ENCODE measurements around the gene BCL2L2.
"Not testable (repeated sequence)": the region's sequence is repeated elsewhere in the genome, so short reads cannot be mapped to it uniquely, and the experiment has no call there.

BCL2L2 gene, protein sequence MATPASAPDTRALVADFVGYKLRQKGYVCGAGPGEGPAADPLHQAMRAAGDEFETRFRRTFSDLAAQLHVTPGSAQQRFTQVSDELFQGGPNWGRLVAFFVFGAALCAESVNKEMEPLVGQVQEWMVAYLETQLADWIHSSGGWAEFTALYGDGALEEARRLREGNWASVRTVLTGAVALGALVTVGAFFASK

DNA sequence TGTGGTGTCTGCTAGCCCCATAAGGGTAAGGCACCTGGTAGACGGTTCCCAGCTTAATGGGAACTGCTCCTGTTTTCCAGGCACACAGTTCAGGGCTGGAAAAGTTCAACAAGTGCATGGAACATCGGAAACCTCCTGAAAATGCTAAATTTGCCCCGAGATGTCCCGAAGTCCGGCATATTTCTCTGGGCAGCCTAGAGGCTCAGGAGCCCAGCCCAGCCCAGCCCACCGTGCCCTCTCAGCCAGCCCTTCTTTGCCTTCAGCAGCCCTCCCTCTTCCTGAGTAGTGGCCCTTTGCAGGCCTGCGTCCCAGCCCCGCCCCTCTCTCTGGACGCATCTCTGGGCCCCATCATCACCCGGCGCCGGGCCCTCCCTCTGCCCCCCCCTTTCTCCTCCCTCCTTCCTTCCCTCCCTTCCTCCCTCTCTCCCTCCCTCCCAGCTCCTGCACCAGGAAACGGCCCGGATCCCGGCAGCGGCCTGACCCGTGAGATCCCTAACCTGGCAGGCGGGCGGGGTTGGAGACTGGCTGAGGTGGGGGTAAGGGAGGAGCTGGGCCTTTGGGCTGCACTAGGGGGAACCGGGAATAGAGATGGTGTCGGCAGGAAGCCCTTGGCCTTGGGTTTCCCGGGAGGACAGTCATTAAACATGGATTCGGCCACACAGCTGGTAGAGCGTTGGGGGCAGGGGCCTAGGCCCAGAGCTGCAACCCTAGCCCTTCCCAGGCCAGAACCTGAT, at the start of gene BCL2L2:
Gene BCL2L2 (plus strand): TSS at position 422 of the 734 bp plus-strand sequence. CDS start 935 bp downstream, outside the sequence.
- DNase-seq, result no peak

DNA sequence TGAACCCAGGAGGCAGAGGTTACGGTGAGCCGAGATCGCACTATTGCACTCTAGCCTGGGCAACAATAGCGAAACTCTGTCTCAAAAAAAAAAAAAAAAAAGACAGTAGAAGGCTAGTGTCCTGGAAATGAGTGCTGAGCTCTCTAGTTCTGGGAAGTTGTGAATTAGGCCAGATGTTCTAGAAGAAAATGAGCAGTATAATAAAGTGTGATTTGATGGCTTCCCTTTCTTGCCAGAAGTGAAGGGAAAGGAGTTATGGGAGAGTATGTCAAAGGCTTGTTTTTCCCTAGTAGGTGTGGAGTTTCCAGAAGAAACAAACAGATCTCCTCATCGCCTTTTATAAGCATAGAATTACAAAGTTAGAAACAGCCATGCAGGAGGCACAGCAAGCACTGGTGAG, 48.4 kb upstream of the BCL2L2 start:
- DNase-seq, result no peak

DNA sequence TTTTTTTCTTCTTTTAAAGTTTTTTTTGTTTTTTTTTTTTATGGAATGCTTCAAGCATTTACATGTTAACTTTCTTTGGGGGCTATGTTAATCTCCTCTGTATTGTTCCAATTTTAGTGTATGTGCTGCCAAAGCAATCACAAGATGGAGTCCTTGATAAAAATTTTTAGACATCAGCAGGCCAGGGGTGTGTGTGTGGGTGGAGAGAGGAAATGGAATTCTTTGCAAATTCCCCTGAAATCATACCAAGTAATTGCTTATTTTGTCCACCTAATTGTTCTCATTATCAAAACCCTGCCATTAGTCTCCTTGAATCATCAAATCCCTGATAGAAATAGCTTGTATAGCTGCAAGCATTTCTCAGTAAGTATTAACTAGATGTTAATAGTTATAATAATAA, 47.2 kb upstream of the BCL2L2 start:
- DNase-seq, result no peak

DNA sequence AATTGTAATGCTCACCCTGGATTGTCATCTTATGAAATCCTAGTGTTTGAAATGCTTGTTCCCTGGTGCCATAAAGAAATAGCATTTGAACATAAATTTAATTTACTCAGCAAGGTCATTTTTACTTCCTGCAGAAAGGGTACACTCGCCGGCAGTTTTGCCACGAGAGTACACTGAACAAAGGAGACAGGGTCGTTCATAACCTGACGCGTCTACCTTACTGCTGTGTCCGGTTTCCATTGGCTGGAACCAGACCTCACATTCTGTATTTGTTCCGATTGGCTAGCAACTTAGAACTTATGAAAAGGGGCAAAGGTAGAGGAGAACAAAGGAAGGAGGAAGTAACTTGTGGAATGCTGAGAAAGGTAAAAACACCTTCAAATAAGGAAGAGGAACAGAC, 45.8 kb upstream of the BCL2L2 start:
- DNase-seq, result not testable (repeated sequence)

DNA sequence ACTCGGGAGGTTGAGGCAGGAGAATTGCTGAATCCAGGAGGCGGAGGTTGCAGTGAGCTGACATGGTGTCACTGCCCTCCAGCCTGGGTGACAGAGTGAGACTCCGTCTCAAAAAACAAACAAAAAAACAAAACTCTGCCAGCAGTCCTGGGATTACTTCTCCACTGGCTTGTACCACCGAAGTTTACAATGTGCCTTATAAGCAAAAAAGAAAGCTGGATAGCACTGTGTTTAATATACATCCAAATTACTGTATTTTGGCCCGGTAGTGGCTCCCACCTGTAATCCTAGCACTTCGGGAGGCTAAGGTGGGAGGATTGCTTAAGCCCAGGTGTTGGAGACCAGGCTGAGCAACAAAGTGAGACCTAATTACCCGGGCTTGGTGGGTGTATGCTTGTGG, 37.4 kb upstream of the BCL2L2 start:
- DNase-seq, result no peak

DNA sequence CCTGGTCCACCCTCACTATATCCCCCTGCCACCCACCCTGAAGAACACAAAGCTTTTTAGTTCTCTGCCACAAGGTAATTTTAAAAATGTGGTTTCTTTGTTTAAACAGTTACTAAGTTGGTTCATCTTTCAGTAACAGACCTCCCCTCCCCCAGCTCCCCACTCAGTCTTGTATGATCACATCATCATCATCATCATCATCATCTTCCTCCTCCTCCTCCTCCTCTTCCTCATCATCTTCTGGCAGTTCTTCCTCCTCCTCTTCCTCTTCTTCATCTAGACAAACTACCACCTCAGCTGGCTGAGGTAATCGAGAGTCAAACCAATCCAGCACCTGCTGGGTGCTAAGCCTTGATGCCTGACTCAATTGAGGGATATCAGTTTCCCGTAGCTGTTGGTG, 31.2 kb upstream of the BCL2L2 start:
- no peak for DNase-seq

DNA sequence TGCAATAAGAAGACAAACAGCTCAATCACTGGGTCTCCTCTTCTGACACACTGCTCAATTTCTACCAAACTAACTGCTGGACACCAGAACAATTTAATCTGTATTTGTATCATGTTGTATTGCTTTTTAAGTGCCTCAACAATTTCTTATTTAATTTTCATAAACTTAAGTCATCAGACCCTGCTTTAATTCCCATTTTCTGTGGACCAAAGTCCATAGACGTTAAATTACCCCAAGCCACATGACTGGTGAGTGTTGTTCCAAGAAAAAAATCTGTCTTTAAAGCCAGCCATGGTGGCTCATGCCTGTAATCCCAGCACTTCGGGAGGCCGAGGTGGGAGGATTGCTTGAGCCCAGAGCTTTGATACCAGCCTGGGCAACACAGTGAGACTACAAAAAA, 29.4 kb upstream of the BCL2L2 start:
- no peak for DNase-seq

DNA sequence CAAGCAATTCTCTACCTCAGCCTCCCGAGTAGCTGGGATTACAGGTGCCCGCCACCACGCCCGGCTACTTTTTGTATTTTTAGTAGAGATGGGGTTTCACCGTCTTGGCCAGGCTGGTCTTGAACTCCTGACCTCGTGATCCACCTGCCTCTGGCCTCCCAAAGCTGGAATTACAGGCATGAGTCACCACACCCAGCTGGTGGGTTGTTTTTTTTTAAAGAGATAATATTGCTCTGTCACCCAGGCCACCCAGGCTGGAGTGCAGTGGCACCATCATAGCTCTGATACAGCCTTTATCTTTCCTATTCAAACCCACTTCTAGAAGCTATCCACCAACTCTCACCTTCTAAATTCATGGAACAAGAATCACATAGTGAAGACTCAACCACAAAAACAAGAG, 28.7 kb upstream of the BCL2L2 start:
- DNase-seq, result not testable (repeated sequence)

DNA sequence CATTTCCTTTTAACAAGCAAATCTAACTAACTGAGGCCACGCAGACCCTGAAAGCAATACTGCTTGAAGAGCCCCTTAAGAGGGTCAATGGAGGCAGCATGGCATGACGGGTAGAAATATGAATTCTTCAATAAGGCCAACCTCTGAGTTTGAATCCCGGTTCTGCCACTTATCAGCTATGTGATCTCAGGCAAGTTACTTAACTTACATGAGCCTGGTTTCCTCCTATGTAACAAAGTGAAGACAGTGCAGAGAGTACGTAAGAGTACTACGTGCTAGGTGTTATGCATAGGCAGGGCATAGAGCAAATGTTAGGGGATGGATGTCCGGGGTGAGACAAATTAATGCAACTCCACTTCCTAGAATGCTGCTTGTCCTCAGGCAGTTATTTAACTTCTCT, 25.4 kb upstream of the BCL2L2 start:
- DNase-seq, result no peak

DNA sequence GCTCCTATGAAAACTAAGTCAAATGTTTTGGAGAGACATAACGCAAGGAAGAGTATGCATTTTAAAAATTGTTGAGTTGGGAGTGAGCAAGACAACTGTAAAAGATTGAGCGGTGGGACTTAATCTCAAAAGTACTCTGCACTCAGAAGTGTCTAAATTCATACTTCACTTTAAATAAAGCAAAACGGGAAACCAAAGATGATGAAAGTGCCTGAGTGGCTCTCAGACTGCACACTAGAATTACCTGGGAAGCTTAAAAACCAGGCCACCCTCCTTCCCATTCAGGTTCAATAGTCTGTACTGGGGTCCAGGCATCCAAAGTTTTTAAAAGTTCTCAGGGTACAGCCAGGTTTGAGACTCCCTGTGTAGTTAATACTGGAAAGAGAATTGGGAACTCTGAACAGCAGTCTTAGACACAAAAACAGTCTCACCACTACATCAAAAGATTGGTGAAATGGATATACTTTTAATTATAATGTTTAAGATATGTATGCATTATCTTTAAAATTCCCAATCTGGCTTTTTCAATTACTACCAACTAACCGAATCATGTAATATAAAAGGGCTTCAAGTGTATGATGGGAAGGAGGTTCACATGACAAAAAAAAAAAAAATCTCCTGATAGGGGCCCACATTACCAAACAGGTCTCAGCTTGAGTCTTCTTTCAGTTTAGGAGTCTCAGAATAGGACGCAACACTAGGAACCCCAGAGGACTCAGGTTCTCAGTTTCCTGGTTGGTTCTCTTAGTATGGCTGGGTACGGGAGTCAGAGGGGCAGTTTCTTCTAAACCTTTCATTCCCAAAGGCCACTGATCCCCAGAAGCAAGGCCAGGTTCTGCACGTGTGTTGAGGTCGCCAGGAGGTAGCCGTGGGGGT, 21.7 kb upstream of the BCL2L2 start:
- DNase-seq, result peak; percentile 21

DNA sequence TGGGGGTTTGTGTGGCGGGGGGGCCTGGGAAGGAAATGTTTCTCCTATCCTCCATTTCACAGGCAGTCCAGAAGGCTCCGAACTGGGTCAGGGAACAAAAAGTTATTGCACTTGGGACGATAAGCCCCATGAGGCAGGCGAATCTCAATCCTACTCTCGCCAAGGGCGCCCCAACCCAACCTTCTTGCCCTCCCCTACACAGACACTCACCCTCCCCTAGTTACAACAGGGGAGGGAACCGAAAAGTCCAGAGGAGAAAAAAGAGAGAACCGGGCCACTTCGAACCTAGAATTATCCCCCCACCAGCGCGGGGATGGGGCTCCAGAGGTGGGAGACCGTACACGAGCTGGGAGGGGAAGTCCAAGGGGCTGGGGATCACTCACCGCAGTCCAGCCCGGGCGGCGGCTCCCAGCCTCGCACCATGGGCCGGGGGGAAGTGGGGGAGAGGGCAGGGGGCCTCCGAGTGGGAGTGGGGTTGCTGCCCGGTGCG, 21.1 kb upstream of the BCL2L2 start:
- no peak for DNase-seq

DNA sequence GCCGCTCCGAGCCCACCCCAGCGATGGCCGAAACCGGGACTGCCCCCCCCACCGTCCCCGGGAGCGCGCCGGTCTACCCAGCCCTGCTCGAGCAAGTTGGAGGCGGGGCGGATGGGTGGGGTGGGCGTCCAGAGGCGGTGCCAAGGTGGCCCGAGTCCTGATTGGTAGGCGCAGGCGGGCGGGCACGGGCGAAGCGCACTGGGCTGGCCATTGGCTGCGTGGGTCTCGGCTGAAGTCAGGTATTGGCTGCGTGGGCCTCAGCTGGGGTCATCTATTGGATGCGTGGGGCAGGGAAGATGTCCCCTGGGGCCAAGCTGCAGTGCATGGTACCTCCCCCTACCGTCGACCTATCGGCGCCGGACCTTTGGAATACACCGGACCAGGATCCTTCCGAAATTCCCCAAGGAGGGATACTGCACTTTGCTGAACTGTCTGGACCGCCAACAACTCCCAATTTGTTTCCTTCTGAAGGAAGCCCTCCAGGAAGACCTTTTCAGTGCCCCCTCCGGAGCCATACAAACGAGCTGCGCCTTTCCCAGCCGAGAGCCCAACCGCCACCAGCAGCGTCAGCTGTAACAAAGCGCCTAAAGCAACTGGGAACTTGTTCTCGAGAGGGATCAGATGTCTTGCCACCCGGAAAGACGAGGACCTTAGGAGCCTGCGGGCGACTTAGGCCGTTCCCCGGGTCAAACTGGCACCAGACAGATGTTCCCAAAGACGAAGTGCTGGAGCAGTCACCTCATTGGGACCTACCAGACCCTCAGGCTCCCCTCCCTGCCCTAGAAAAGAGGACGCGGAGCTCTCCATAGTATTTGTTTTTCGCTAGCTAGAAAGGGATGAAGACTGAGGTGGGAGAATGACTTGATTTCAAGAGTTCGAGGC, 20.4 kb upstream of the BCL2L2 start, which contains the start of gene HOMEZ:
Gene HOMEZ (minus strand): TSS at position 113 of the 882 bp plus-strand sequence. CDS start 180 bp downstream, outside the sequence.
- DNase-seq, result peak; percentile 97

DNA sequence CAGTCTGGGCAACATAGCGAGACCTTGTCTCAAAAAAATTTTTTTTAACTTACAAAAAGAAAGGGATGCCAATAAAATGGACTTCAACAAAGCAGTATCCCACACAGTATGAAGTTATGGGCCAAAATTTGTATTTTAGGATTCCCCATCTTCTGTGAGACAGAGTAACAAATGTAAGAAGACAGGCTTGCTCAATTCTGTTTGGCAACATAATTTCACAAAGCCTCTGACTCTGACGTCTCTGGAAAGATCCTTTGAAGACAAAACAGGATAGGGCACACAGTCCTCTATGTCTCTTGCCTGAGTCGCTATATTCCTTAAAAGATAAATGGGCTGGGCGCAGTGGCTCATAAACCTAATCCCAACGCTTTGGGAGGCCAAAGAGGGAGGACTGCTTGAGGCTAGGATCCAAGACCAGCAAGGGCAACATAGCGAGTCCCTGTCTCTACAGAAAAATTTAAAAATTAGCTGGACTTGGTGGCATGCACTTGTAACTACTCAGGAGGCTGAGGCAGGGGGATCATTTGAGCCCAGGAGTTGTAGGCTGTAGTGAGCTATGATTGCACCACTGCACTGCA, 19.6 kb upstream of the BCL2L2 start:
- DNase-seq, result no peak

DNA sequence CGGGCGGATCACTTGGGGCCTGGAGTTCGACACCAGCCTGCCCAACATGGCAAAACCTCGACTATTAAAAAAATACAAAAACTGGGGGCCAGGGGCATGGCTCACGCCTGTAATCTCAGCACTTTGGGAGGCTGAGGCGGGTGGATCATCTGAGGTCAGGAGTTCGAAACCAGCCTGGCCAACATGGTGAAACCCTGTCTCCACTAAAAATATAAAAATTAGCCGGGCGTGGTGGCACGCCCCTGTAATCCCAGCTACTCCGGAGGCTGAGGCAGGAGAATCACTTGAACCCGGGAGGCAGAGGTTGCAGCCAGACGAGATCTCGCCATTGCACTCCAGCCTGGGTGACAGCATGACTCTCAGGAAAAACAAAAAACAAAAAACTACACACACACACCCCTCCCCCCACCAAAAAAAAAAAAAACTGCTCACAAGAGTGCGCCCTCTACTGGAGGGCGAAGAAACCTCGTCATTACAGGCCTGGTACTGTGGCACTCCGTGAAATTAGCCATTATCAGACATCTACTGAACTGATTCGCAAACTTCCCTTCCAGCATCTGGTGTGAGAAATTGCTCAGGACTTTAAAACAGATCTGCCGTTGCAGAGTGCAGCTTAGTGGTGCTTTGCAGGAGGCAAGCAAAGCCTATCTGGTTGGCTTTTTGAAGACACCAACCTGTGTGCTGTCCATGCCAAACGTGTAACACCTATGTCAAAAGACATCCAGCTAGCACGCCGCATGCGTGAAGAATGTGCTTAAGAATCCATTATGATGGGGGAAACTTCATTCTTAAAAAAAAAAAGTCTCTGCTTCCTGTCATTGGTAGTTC, 11.7 kb upstream of the BCL2L2 start:
- DNase-seq, result peak; percentile 71

DNA sequence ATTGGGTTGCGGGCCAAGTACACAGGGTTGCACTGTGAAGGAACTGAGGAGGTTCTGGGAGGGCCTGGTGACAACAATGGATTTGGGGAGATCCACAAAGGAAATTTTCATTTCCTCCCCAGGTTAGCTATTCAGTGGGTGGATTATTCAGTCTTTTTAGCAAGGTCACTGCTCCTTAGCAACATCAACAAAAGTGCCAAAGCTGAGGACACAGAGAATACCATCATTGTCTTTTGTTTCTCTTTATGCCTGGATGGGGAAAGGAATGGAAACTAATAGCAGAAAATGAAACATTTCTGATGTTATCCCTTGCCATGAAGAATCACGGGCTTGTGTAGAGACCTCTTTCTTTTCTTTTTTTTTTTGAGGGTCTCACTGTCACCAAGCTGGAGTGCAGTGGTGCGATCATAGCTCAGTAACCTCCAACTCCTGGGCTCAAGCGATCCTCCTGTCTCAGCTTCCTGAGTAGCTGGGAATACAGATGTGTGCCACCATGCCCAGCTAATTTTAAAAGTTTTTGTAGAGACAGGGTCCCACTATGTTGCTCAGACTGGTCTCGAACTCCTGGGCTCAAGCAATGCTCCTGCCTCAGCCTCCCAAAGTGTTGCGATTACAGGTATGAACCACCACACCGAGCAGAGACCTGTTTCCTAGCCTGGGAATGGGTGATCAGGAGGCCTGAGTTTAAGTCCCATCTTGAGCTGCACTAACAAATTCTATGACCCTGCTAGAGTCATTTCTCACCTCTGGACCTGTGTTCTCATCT, 10.4 kb upstream of the BCL2L2 start:
- DNase-seq, result no peak

DNA sequence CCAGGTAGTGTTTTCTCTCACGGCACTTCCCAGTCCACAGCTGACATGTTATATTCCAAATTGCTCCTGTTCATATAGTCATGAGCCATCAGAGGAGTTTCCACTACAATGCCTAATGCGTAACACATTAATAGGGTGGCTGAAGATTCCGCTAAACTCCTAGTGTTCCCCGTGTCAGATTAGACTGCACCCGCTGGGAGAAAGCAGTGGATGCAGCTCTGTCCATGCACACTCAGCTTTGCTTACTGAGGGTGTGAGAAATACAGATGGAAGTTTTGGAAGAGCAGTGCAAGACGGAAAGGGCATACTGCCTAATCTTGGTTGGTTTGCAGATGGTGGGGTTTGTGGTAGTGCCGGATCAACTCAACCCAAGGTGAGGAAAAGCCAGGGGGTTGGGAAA, 9.5 kb upstream of the BCL2L2 start:
- no peak for DNase-seq

DNA sequence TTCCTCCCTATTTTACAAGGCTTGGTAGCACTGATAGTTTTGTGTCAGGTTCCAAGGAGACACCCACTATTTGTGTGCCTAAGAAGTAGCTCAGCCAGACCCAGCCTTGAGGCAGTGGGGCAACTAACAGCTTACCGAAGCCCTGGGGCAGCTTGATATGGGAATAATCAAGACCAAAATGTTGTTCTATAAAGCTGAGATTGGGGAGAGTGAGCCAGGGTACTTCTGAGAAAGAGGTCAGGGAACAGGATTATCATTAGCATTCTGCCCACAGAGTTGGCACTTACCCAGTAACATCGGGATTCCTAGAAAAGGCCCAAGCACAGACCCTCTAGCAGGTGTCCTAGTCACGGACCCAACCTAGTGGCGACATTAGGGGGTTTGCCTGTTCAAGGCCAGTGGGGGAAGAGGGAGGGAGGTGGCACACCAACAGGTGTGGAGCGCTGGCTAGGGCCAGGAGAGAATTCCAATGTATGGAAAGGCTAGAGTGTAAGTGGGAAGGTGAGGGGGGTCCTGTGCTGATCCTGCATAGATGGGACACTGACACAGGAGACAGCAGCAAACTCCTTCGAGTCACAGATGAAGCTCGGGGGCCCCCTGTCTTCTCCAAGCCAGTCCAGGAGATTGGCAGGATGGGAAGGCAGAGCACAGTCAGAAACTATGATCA, 8.9 kb upstream of the BCL2L2 start:
- no peak for DNase-seq

DNA sequence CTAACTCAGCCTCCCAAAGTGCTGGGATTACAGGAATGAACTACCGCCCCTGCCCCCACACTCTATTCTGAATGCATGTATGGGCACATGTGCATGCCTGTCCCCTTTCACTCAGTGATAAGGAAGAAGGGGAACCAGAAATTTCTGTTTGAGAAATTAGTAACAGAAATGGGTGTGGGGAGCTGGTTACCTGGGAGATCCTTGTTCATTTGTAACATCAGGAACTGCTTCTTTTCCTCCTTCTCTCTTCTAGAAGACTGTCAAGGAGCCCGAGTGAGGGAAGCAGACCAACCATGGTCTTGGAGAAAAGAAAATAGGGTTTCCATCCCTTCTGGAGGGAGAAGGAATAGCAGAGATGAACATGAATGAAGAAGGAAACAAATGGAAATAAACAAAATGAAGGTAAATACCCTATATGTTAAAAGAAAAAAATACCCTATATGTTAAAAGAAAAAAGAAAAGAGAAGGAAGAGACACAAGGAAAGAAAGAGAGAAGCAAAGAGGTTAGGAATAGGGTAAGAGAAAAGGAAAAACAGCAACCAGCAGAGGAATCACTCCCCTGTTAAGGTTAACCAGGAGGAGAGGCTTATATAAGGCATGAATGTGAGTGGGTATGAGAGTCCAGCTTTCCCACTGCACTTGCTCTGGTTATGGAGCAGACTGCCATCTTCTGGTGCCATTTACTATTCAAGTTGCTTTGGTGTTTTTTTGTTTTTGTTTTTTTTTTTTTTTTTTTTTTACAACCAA, 7.2 kb upstream of the BCL2L2 start:
- DNase-seq, result peak; percentile 54
